ENCODE measurements around the gene PIAS1.
A peak's percentile ranks its signal among the peaks of the same experiment; 100 is the strongest.

PIAS1 gene

GRCh38 chr15:68208136-68208535, 154.0 kb downstream of the PIAS1 start:
- Histone ChIP-seq H3K36me3 (replicated peaks; ENCODE audit: insufficient read depth, low read length) (peaks cover 14% of the 10 kb centered on the region), H3K9me3 (replicated peaks; ENCODE audit: insufficient read depth, low read length) (no peaks in the 10 kb centered on the region), H3K9me2 (replicated peaks; ENCODE audit: insufficient read depth, low read length) (no peaks in the 10 kb centered on the region), H2AFZ (ENCODE audit: low read length) (no peak overlapping the region), H4K20me1 (ENCODE audit: insufficient read depth, low read length) (0 out of 2 replicates have a peak, but pooled peaks cover 3% of the 10 kb centered on the region), H3K27me3 (replicated peaks; ENCODE audit: insufficient read depth, low read length) (no peaks in the 10 kb centered on the region), H3K9ac (ENCODE audit: low read length) (no peak overlapping the region), H3K27ac (ENCODE audit: low read length) (no peak overlapping the region), H3K4me3 (ENCODE audit: low read length) (no peak overlapping the region), H3K79me2 (ENCODE audit: low read length) (peaks cover 99% of the 10 kb centered on the region), H3K4me2 (ENCODE audit: low read depth, low read length) (no peak overlapping the region), H3K4me1 (ENCODE audit: low read length) (peaks cover 69% of the 10 kb centered on the region), H3F3A (ENCODE audit: insufficient read depth, low read length) (peaks cover 24% of the 10 kb centered on the region)
- TF ChIP-seq EZH2 (optimal IDR thresholded peaks at IDR 0.05; ENCODE audit: low read depth, low read length) (no peak), EZH2phosphoT487 (IDR thresholded peaks at IDR 0.05; ENCODE audit: low read length) (no peak), CTCF (IDR thresholded peaks at IDR 0.05; ENCODE audit: low read length) (no peak)
- no peak for DNase-seq

- TF ChIP-seq EZH2 (optimal IDR thresholded peaks at IDR 0.05; ENCODE audit: low read depth, low read length) (no peak), EZH2phosphoT487 (IDR thresholded peaks at IDR 0.05; ENCODE audit: low read length) (no peak), CTCF (IDR thresholded peaks at IDR 0.05; ENCODE audit: low read length) (no peak)
- no peak overlapping the region for H2AFZ ChIP-seq (ENCODE audit: low read length)
- H3K9ac ChIP-seq (ENCODE audit: low read length), result no peak overlapping the region; the same call in 1 of the 2 replicates
- DNase-seq, result no peak
- H3K27me3 ChIP-seq (replicated peaks; ENCODE audit: insufficient read depth, low read length), result no peaks in the 10 kb centered on the region
- no peaks in the 10 kb centered on the region for H3K9me2 ChIP-seq (replicated peaks; ENCODE audit: insufficient read depth, low read length)
- H3K27ac ChIP-seq (ENCODE audit: low read length), result peak overlapping the region; percentile 51; the same call in 1 of the 2 replicates
- H3K79me2 ChIP-seq (ENCODE audit: low read length), result peaks cover 99% of the 10 kb centered on the region
- H3K4me2 ChIP-seq (ENCODE audit: low read depth, low read length), result no peak overlapping the region
- peaks cover 14% of the 10 kb centered on the region for H3K36me3 ChIP-seq (replicated peaks; ENCODE audit: insufficient read depth, low read length)
- peaks cover 18% of the 10 kb centered on the region for H3F3A ChIP-seq (ENCODE audit: insufficient read depth, low read length)
- 0 out of 2 replicates have a peak, but pooled peaks cover 3% of the 10 kb centered on the region for H4K20me1 ChIP-seq (ENCODE audit: insufficient read depth, low read length)
- H3K4me1 ChIP-seq (ENCODE audit: low read length), result peaks cover 63% of the 10 kb centered on the region
- no peaks in the 10 kb centered on the region for H3K9me3 ChIP-seq (replicated peaks; ENCODE audit: insufficient read depth, low read length)
- no peak overlapping the region for H3K4me3 ChIP-seq (ENCODE audit: low read length)
Observed at GRCh38 chr15:68208636-68209240, 154.6 kb downstream of the PIAS1 start.

- Histone ChIP-seq H3K27ac (ENCODE audit: low read length) (peak overlapping the region; percentile 51), H3K4me1 (ENCODE audit: low read length) (peaks cover 57% of the 10 kb centered on the region), H3K4me2 (ENCODE audit: low read depth, low read length) (no peak overlapping the region; the same call in 1 of the 2 replicates)
Observed at GRCh38 chr15:68209272-68209671, 155.2 kb downstream of the PIAS1 start.

More at GRCh38 chr15:68209272-68209671, 155.2 kb downstream of the PIAS1 start:
- TF ChIP-seq EZH2 (optimal IDR thresholded peaks at IDR 0.05; ENCODE audit: low read depth, low read length), result no peak
- no peak for TF ChIP-seq EZH2phosphoT487 (IDR thresholded peaks at IDR 0.05; ENCODE audit: low read length)
- TF ChIP-seq CTCF (IDR thresholded peaks at IDR 0.05; ENCODE audit: low read length), result no peak
- H3K4me3 ChIP-seq (ENCODE audit: low read length), result no peak overlapping the region
- no peaks in the 10 kb centered on the region for H3K9me2 ChIP-seq (replicated peaks; ENCODE audit: insufficient read depth, low read length)
- no peak for DNase-seq
- H3K9ac ChIP-seq (ENCODE audit: low read length), result peak overlapping the region; percentile 28; the same call in 1 of the 2 replicates
- H3F3A ChIP-seq (ENCODE audit: insufficient read depth, low read length), result peaks cover 13% of the 10 kb centered on the region
- peaks cover 99% of the 10 kb centered on the region for H3K79me2 ChIP-seq (ENCODE audit: low read length)
- no peaks in the 10 kb centered on the region for H3K27me3 ChIP-seq (replicated peaks; ENCODE audit: insufficient read depth, low read length)
- no peaks in the 10 kb centered on the region for H3K9me3 ChIP-seq (replicated peaks; ENCODE audit: insufficient read depth, low read length)
- peaks cover 3% of the 10 kb centered on the region; the same call in 1 of the 2 replicates for H4K20me1 ChIP-seq (ENCODE audit: insufficient read depth, low read length)
- H3K36me3 ChIP-seq (replicated peaks; ENCODE audit: insufficient read depth, low read length), result peaks cover 14% of the 10 kb centered on the region
- no peak overlapping the region for H2AFZ ChIP-seq (ENCODE audit: low read length)
